ENCODE results near the gene CLTA. TPM values are rescaled to one million over a fixed set of nuclear protein-coding genes. Genes with fewer than 3 reads are reported as not detected.

The CLTA gene
- total RNA-seq, 1 experiment from 2014 or later = 269 TPM

DNA sequence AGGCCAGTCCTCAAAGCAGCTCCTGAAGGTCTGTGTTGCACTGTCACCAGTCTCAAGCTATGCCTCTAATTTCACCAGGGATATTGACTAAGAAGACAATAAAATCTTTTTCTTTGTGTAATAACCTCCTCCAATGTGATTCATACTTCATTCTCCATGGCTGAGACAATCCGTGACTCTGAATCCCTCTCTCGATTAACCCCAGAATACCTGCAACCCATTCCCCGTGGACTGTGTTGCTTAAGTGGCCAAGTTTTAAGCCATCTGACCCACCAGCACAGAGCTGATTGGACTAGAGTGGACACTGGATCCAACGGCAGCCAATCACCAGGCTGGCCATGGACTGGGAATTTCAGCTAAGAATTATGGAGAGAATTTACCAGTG is 26.9 kb upstream of the CLTA start:
- intact Hi-C loops (cut with micrococcal nuclease; ENCODE audit: unreplicated experiment) = no loop called here
- POLR2A ChIA-PET = interaction anchor here (1.6 kb wide), 1 partner anchor 26 kb away, joined by 6 read pairs; no protein-coding TSS in a partner anchor
- no peak overlapping the region for H3K27ac Mint-ChIP-seq (ENCODE audit: unreplicated experiment)
- no peaks in the 10 kb centered on the region for H3K36me3 ChIP-seq (ENCODE audit: control insufficient read depth, insufficient read depth, low read length)
- no peaks in the 10 kb centered on the region for H3K4me1 Mint-ChIP-seq (ENCODE audit: low read depth, unreplicated experiment)
- H3K4me3 ChIP-seq (ENCODE audit: low read depth, low read length) = no peak overlapping the region
- H3K36me3 Mint-ChIP-seq (ENCODE audit: insufficient read depth, unreplicated experiment) = no peaks in the 10 kb centered on the region
- peaks cover 3% of the 10 kb centered on the region for H3K27me3 Mint-ChIP-seq (ENCODE audit: insufficient read depth, unreplicated experiment)
- CTCF ChIA-PET = no interaction called here
- TF ChIP-seq, protein P1, sequence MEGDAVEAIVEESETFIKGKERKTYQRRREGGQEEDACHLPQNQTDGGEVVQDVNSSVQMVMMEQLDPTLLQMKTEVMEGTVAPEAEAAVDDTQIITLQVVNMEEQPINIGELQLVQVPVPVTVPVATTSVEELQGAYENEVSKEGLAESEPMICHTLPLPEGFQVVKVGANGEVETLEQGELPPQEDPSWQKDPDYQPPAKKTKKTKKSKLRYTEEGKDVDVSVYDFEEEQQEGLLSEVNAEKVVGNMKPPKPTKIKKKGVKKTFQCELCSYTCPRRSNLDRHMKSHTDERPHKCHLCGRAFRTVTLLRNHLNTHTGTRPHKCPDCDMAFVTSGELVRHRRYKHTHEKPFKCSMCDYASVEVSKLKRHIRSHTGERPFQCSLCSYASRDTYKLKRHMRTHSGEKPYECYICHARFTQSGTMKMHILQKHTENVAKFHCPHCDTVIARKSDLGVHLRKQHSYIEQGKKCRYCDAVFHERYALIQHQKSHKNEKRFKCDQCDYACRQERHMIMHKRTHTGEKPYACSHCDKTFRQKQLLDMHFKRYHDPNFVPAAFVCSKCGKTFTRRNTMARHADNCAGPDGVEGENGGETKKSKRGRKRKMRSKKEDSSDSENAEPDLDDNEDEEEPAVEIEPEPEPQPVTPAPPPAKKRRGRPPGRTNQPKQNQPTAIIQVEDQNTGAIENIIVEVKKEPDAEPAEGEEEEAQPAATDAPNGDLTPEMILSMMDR (IDR thresholded peaks at IDR 0.05; ENCODE audit: insufficient read depth in 1 of 2, low read depth in 1 of 2, low read length in 1 of 2, severe bottlenecking in 1 of 2, unreplicated experiment in 1 of 2) = no peak
- H3K4me3 Mint-ChIP-seq (ENCODE audit: unreplicated experiment) = no peak overlapping the region
- H3K9me3 Mint-ChIP-seq (ENCODE audit: unreplicated experiment) = no peaks in the 10 kb centered on the region
- H3K9me3 ChIP-seq = no peaks in the 10 kb centered on the region
- no TSS peak for BruUV-seq (replicated peaks)
- H3K4me1 ChIP-seq = peaks cover 8% of the 10 kb centered on the region
- H3K27me3 ChIP-seq (replicated peaks; ENCODE audit: control insufficient read depth, insufficient read depth, low read length) = no peaks in the 10 kb centered on the region
- DNase-seq = no peak

DNA sequence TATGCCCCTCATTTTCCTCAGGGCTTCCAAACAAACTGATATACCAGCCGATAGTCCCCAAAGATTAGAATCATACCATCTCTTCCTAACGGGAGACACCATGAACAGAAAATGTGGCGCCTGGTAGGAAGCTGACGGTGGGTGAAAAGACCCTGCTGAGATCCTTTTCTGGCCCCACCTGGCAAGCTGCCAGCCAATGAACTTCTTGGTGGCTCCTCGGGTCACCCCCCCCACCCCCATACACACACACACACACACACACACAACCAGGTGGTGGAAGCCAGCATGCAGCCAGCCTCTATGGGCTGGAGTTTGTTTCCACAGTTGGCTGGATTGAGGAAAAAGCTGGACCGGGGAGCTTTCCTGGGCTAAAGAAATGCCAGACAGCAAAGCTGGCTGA is 26.3 kb upstream of the CLTA start:
- Mint-ChIP-seq H3K36me3 (ENCODE audit: insufficient read depth, unreplicated experiment) (no peaks in the 10 kb centered on the region), H3K9me3 (ENCODE audit: unreplicated experiment) (no peaks in the 10 kb centered on the region), H3K27ac (ENCODE audit: unreplicated experiment) (no peak overlapping the region)

DNA sequence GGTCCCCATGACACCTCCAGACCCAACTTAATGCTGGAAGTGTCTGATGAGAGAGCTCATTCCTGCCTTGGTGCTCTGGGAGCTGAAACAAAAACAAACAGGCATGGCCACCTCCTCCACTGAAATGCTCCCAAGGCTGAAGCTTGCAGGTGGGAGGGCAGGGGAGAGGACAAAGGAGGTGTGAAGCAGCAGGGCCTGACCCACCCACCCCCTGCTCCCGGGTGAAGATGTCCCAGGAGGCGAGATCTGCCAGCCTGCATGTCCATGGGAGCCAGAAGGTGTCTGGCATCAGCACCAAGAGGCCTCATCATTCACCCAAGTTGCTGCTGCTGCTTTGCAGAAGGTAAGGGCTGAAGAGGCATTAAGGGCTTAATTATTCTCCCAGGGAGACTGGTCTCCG is 25.7 kb upstream of the CLTA start:
- H3K27ac Mint-ChIP-seq (ENCODE audit: unreplicated experiment) = no peak overlapping the region
- ChIA-PET CTCF (interaction anchor here (1.6 kb wide), 1 partner anchor 28 kb away, joined by 4 read pairs; the partner anchor contains the start of gene GLIPR2), POLR2A (interaction anchor here (0.7 to 1.1 kb wide), 2 partner anchors 25 to 26 kb away, joined by 3 read pairs; partner anchors contain the start of gene CLTA)
- H3K4me3 Mint-ChIP-seq (ENCODE audit: unreplicated experiment) = no peak overlapping the region
- no peak overlapping the region for H3K4me3 ChIP-seq (ENCODE audit: low read depth, low read length)
- no TSS peak for BruUV-seq (replicated peaks)
- H3K27me3 Mint-ChIP-seq (ENCODE audit: insufficient read depth, unreplicated experiment) = peaks cover 3% of the 10 kb centered on the region
- H3K9me3 ChIP-seq = no peaks in the 10 kb centered on the region
- no peaks in the 10 kb centered on the region for H3K4me1 Mint-ChIP-seq (ENCODE audit: low read depth, unreplicated experiment)
- no peak for DNase-seq
- no peaks in the 10 kb centered on the region for H3K36me3 Mint-ChIP-seq (ENCODE audit: insufficient read depth, unreplicated experiment)
- H3K4me1 ChIP-seq = peaks cover 8% of the 10 kb centered on the region
- H3K9me3 Mint-ChIP-seq (ENCODE audit: unreplicated experiment) = no peaks in the 10 kb centered on the region
- TF ChIP-seq, protein P1 (IDR thresholded peaks at IDR 0.05; ENCODE audit: insufficient read depth in 1 of 2, low read depth in 1 of 2, low read length in 1 of 2, severe bottlenecking in 1 of 2, unreplicated experiment in 1 of 2) = no peak
- intact Hi-C loops (cut with micrococcal nuclease; ENCODE audit: unreplicated experiment) = loop anchor here (5.0 kb wide), 1 partner anchor 218 kb away; no protein-coding TSS in a partner anchor
- no peaks in the 10 kb centered on the region for H3K36me3 ChIP-seq (ENCODE audit: control insufficient read depth, insufficient read depth, low read length)
- no peaks in the 10 kb centered on the region for H3K27me3 ChIP-seq (replicated peaks; ENCODE audit: control insufficient read depth, insufficient read depth, low read length)

More for the DNA sequence above, 26.3 kb upstream of the CLTA start:
- Mint-ChIP-seq H3K4me3 (ENCODE audit: unreplicated experiment) (no peak overlapping the region), H3K27me3 (ENCODE audit: insufficient read depth, unreplicated experiment) (peaks cover 3% of the 10 kb centered on the region), H3K4me1 (ENCODE audit: low read depth, unreplicated experiment) (no peaks in the 10 kb centered on the region)
- ChIA-PET CTCF (interaction anchor here (1.6 kb wide), 1 partner anchor 28 kb away, joined by 4 read pairs; the partner anchor contains the start of gene GLIPR2), POLR2A (interaction anchor here (1.6 kb wide), 1 partner anchor 26 kb away, joined by 6 read pairs; no protein-coding TSS in a partner anchor)
- no TSS peak for BruUV-seq (replicated peaks)
- TF ChIP-seq, protein P1 (IDR thresholded peaks at IDR 0.05; ENCODE audit: insufficient read depth in 1 of 2, low read depth in 1 of 2, low read length in 1 of 2, severe bottlenecking in 1 of 2, unreplicated experiment in 1 of 2) = no peak
- Histone ChIP-seq H3K4me3 (ENCODE audit: low read depth, low read length) (no peak overlapping the region), H3K27me3 (replicated peaks; ENCODE audit: control insufficient read depth, insufficient read depth, low read length) (no peaks in the 10 kb centered on the region), H3K4me1 (peaks cover 8% of the 10 kb centered on the region), H3K9me3 (no peaks in the 10 kb centered on the region), H3K36me3 (ENCODE audit: control insufficient read depth, insufficient read depth, low read length) (no peaks in the 10 kb centered on the region)
- DNase-seq = no peak
- intact Hi-C loops (cut with micrococcal nuclease; ENCODE audit: unreplicated experiment) = no loop called here

Data from Caco-2 (cell line).